HG03575 (cell line): Measurements from ENCODE around the gene DDX39B.
"Not testable (repeated sequence)": the region's sequence is repeated elsewhere in the genome, so short reads cannot be mapped to it uniquely, and the experiment has no call there.

Source experiments
- ATAC-seq: cut with Tn5 transposase; IDR thresholded peaks from one replicate; pipeline ENCODE4 v1.9.1; 2021; ENCODE audit not compliant: unreplicated experiment, insufficient number of reproducible peaks, low FRiP score; ENCODE audit errors: extremely low read depth

Gene DDX39B

GRCh38 chr6:31532644-31533454, 9.0 kb downstream of the DDX39B start:
- no peak for ATAC-seq

DNA sequence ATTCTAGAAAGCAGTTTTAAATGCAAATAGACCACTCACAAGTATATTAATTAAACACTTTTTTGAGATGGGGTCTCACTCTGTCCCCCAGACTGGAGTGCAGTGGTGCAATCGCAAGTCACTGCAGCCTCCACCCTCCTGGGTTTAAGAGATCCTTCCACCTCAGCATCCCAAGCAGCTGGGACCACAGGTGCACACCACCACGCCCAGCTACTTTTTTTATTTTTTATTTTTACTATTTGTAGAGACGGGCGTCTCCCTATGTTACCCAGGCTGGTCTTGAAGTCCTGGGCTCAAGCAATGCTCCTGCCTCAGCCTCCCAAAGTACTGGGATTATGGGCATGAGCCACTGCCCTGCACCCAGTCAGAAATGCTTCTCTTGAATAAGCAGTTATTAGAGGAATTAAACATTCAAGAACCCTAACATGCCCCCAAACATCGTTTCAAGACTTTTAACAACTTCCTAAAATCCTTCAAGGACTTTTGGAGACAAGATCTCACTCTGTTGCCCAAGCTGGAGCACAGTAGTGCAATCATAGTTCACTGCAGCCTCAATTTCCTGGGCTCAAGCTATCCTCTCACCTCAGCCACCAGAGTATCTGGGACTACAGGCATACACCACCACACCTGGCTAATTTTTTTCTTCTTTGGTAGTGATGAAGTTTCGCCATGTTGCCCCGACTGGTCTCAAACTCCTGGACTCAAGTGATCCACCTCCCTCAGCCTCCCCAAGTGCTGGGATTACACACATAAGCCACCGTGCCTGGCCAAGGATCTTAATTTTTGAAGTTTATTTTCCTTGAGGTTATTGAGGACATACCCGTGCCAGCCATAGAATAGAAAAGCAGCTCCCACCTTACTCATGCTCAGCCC, 9.8 kb downstream of the DDX39B start:
- ATAC-seq = no peak

- ATAC-seq = no peak
These were observed 10.6 kb downstream of the DDX39B start for GRCh38 chr6:31531162-31531561.

DNA sequence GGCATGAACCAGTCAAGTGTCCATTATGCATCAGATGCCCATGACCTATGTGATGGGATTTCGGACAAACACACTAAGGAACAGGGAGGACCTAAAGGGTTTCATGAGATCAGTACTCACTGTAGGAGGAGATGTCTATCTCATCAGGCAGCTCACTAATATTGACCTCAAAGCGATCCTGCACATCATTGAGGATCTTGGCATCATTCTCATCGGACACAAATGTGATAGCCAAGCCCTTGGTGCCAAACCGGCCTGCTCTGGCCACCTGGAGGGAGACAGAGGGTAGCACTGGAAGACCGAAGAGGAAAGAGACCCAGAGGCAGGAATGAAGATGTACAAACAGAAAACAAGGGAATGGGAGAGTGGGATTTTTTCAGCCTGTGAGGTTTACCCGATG, 11.1 kb downstream of the DDX39B start:
- no peak for ATAC-seq

DNA sequence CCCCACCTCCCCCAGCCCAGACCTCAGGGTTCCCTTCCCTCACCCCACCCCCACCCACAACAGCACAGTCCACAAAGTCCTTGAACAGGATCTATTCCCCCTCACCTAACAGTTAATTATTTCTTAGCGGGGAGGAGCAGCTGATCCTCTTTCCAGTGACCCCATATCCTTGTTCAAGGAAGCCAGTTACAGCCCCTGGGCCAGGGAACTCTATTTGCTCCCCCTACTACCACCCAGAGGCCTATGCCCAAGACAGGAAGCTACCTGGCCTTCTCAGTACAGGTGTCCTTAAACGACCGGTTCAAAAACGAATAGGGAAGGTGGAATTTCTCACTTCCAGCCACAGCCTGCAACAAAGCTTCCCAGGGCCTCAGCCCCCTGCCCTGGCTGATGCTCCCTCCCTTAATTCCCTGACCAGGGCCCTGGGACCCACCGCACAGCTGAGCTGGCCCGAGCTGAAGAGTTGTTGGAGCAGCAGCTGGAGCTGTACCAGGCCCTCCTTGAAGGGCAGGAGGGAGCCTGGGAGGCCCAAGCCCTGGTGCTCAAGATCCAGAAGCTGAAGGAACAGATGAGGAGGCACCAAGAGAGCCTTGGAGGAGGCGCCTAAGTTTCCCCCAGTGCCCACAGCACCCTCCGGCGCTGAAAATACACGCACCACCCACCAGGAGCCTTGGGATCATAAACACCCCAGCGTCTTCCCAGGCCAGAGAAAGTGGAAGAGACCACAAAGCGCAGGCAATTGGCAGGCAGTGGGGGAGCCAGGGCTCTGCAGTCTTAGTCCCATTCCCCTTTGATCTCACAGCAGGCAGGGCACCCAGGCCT, 12.3 kb downstream of the DDX39B start:
- no peak for ATAC-seq

DNA sequence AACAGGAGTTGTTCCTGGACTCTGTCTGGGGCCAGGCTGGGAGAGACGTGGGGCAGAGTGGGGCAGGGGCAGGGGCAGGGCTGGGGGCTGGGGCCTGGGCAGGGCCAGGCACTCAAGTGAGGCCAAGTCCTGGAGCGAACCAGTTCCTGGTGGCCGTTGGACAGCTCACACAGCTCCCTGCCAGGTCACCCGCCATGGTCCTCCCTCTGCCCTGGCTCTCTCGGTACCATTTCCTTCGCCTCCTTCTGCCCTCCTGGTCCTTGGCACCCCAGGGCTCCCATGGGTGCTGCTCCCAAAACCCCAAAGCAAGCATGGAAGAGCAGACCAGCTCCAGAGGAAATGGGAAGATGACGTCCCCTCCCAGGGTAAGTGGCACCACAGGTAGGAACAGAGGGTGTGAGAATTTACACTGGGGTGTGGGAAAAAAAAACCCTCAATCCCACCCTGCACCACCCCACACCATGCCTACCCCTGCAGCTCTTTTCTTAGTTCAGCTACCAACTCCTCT, 12.9 kb downstream of the DDX39B start, which contains the start of gene MCCD1:
TSS of gene MCCD1 (plus strand) at position 142 of the 508 bp plus-strand sequence. CDS start at position 195, 53 bp downstream.
- ATAC-seq = no peak

- no peak for ATAC-seq
These were observed 13.5 kb downstream of the DDX39B start for GRCh38 chr6:31528307-31528777.

GRCh38 chr6:31525932-31526591, 15.7 kb downstream of the DDX39B start:
- ATAC-seq = no peak

- ATAC-seq = no peak
These were observed 16.3 kb downstream of the DDX39B start for GRCh38 chr6:31525553-31525931.

DNA sequence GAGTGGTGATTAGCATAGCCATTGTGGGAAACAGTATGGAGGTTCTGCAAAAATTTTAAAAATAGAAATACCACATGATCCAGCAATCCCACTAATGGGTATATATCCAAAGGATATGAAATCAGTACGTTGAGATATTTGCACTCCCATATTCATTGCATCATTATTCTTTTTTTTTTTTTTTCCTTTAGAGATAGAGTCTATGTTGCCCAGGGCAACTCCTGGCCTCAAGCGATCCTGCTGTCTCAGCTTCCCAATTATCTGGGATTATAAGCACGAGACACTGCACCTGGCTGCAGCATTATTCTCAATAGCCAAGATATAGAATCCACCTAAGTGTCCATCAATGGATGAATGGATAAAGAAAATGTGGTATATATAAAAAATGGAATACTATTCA, 20.0 kb downstream of the DDX39B start:
- no peak for ATAC-seq

GRCh38 chr6:31513456-31514165, 28.2 kb downstream of the DDX39B start:
- no peak for ATAC-seq

GRCh38 chr6:31510007-31510406, 31.8 kb downstream of the DDX39B start:
- ATAC-seq = no peak

GRCh38 chr6:31509036-31509435, 32.8 kb downstream of the DDX39B start:
- ATAC-seq = not testable (repeated sequence)

DNA sequence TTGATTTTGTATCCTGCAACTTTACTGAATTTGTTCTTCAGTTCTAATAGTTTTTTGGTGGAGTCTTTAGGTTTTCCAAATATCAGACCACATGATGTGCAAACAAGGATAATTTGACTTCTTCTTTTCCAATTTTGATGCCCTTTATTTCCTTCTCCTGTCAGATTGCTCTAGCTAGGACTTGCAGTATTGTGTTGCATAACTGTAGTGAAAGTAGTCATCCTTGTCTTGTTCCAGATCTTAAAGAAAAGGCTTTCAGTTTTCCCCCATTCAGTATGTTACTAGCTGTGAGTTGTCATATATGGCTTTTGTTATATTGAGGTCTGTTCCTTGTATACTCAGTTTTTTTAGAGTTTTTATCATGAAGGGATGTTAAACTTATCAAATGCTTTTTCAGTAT, 39.2 kb downstream of the DDX39B start:
- ATAC-seq = no peak

DNA sequence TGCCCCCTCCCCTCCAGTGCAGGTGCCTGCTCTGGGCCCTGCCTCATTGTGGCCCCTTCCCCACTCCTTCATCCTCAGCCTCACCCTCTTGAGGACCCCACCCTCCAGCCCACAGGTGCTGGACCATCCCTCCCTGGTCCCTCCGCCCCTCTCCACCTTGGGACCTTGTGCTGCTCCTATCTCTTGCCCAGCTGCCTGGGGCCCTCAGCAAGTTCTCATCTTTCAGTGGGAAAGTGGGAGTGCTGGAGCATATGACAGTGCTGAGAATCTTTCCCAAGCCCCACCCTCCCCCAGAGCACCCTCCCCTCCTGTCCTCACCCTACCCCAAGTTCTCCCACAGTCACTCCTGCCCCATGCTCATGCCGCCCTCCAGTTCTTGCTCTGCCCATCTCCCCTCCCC, 42.2 kb downstream of the DDX39B start:
- ATAC-seq = not testable (repeated sequence)

- ATAC-seq = no peak
These were observed 43.1 kb downstream of the DDX39B start for GRCh38 chr6:31498748-31499147.

DNA sequence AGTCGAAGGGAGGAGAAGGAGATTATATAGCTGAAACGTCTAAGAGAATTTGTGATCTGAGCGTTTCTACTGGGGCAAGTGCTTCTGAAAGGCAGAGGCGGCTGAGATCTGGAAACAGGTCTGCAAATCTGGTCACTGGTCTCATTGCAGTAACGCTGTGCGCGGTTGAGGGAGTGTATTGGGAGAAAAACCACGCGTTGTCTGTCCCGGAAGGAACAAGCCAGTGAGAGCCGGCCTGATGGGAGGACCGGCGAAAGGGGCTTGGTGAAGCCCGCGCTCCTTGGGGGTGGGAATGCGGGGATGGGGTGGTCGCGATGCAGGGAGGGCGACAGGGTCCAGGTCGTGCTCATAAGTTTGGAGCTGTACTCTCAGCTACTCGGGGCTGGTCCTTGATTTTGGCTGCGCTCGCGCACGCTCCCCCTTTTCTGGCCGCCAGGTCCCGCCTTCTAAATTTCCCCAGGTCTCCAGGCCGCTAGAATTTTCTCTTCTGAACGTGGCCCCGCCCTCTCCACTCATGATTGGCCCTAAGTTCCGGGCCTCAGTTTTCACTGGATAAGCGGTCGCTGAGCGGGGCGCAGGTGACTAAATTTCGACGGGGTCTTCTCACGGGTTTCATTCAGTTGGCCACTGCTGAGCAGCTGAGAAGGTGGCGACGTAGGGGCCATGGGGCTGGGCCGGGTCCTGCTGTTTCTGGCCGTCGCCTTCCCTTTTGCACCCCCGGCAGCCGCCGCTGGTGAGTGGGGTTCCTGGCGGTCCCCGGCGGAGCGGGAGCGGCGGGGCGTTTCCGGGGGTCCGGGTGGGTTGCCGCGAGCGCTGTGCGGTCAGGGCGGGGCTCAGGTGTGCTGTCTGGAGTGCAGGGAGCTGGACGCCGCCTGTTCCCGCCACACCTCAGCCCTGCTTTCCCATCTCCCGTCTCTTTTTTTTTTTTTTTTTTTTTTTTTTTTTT, 44.0 kb downstream of the DDX39B start, which contains the start of gene MICB:
TSS of gene MICB (plus strand) at position 615 of the 946 bp plus-strand sequence. CDS start at position 664, 49 bp downstream.
- no peak for ATAC-seq
